SK-N-SH (cell line): ENCODE measurements around the gene TMEM123. TPM values are rescaled to one million over a fixed set of nuclear protein-coding genes. Genes with fewer than 3 reads are reported as not detected.

Experiments
- CTCF ChIA-PET: fragments of 300-600, 350-600 bp; formaldehyde crosslinking; extraction: SDS; loops from one replicate; lab custom pipeline; 2021; lab: Yijun Ruan, JAX
- POLR2A ChIA-PET: fragments of 350-600 bp; sonication (Branson Sonifier 250); formaldehyde crosslinking; extraction: SDS; loops from one replicate; lab custom pipeline; 2020; ENCODE audit warnings: antibody characterized with exemption, inconsistent platforms; lab: Yijun Ruan, JAX
- DNase-seq: peaks from one replicate; pipeline ENCODE4 v3.0.0; 2012
- H2AFZ ChIP-seq: fragments of 200-600 bp; sonication (generic); 2 replicates; pipeline ENCODE4 v1.8.1; 2016; ENCODE audit warnings: antibody characterized with exemption, mild to moderate bottlenecking, low read depth
- H3F3A ChIP-seq: fragments of 200-600 bp; sonication (generic); replicated peaks from 2 replicates; pipeline ENCODE3; 2016; ENCODE audit warnings: antibody characterized with exemption, mild to moderate bottlenecking; ENCODE audit not compliant: insufficient read depth
- H3K27ac ChIP-seq, 2 experiments: fragments of 200-500 bp in 1 of 2; fragments of 200-600 bp in 1 of 2; sonication (Bioruptor generic) in 1 of 2; sonication (generic), shearing (Covaris generic) in 1 of 2; 2 replicates each; pipeline versions ENCODE4 v1.5.1 to v1.6.1; 2014 to 2016; ENCODE audit warnings: low read depth in 2 of 2, inconsistent platforms in 1 of 2, low read length in 1 of 2, mild to moderate bottlenecking in 1 of 2, mixed read lengths in 1 of 2
- H3K27me3 ChIP-seq: fragments of 200-600 bp; sonication (generic), shearing (Covaris generic); 2 replicates; pipeline ENCODE4 v1.6.1; 2016; ENCODE audit warnings: mixed run types; ENCODE audit not compliant: insufficient read depth
- H3K36me3 ChIP-seq, 2 experiments: fragments of 200-500 bp in 1 of 2; fragments of 200-600 bp in 1 of 2; sonication (Bioruptor generic) in 1 of 2; sonication (generic) in 1 of 2; replicated peaks in 1 of 2; 2 replicates each; pipeline versions ENCODE3 to v1.5.1; 2014 to 2016; ENCODE audit warnings: low read length in 1 of 2, mild to moderate bottlenecking in 1 of 2; ENCODE audit not compliant: insufficient read depth in 2 of 2, control insufficient read depth in 1 of 2
- H3K4me1 ChIP-seq, 2 experiments: fragments of 200-500 bp in 1 of 2; fragments of 200-600 bp in 1 of 2; sonication (Bioruptor generic) in 1 of 2; sonication (generic), shearing (Covaris generic) in 1 of 2; 2 replicates each; pipeline versions ENCODE4 v1.5.1 to v1.6.1; 2014 to 2016; ENCODE audit warnings: low read depth in 1 of 2, low read length in 1 of 2, mixed run types in 1 of 2; ENCODE audit not compliant: insufficient read depth in 2 of 2, control insufficient read depth in 1 of 2
- H3K4me2 ChIP-seq: fragments of 200-600 bp; sonication (generic), shearing (Covaris generic); 2 replicates; pipeline ENCODE4 v1.6.1; 2017; ENCODE audit warnings: mixed run types
- H3K4me3 ChIP-seq, 2 experiments: fragments of 200-500 bp in 1 of 2; fragments of 200-600 bp in 1 of 2; sonication (Bioruptor generic) in 1 of 2; sonication (generic), shearing (Covaris generic) in 1 of 2; 2 replicates each; pipeline versions ENCODE4 v1.5.1 to v1.8.1; 2014 to 2016; ENCODE audit warnings: low read depth in 2 of 2, inconsistent platforms in 1 of 2, low read length in 1 of 2, mild to moderate bottlenecking in 1 of 2, mixed read lengths in 1 of 2, moderate library complexity in 1 of 2
- H3K79me2 ChIP-seq: fragments of 200-600 bp; sonication (generic); 2 replicates; pipeline ENCODE4 v1.8.1; 2017; ENCODE audit warnings: mild to moderate bottlenecking; ENCODE audit not compliant: insufficient read depth
- H3K9ac ChIP-seq: fragments of 200-600 bp; sonication (generic); 2 replicates; pipeline ENCODE4 v1.6.1; 2017; ENCODE audit warnings: mixed run types
- H3K9me2 ChIP-seq: fragments of 200-600 bp; sonication (generic); 2 replicates; pipeline ENCODE4 v1.6.1; 2017; ENCODE audit warnings: mixed run types
- H3K9me3 ChIP-seq: fragments of 200-600 bp; sonication (generic); 2 replicates; pipeline ENCODE4 v1.6.1; 2017; ENCODE audit warnings: mixed run types, mild to moderate bottlenecking, moderate library complexity
- H4K20me1 ChIP-seq: fragments of 200-600 bp; sonication (generic); 2 replicates; pipeline ENCODE4 v1.6.1; 2017; ENCODE audit warnings: mild to moderate bottlenecking, mixed run types; ENCODE audit not compliant: insufficient read depth
- CHD2 ChIP-seq: fragments of 150-350 bp; IDR thresholded peaks from 2 replicates; pipeline ENCODE4 v1.6.1; 2018; ENCODE audit warnings: low read length; ENCODE audit not compliant: partially characterized antibody
- ELF1 ChIP-seq: IDR thresholded peaks from 2 replicates; pipeline ENCODE4 v1.4.0; 2012
- EZH2phosphoT487 ChIP-seq: fragments of 200-600 bp; sonication (generic); IDR thresholded peaks from 2 replicates; pipeline ENCODE4 v1.6.1; 2017; ENCODE audit warnings: low read depth, mixed run types, mild to moderate bottlenecking, antibody characterized with exemption, moderate library complexity, borderline replicate concordance
- FOSL2 ChIP-seq: IDR thresholded peaks from 2 replicates; pipeline ENCODE4 v1.4.0; 2012; ENCODE audit warnings: low read depth, mild to moderate bottlenecking, moderate library complexity, borderline replicate concordance
- FOXM1 ChIP-seq: IDR thresholded peaks from 2 replicates; pipeline ENCODE4 v1.4.0; 2012; ENCODE audit warnings: low read depth, mild to moderate bottlenecking
- IRF3 ChIP-seq: fragments of 150-350 bp; IDR thresholded peaks from 2 replicates; pipeline ENCODE4 v1.6.1; 2016; ENCODE audit warnings: mild to moderate bottlenecking, low read depth, low read length
- MAX ChIP-seq: IDR thresholded peaks from 2 replicates; pipeline ENCODE4 v1.4.0; 2012; ENCODE audit warnings: low read depth
- MXI1 ChIP-seq: IDR thresholded peaks from 2 replicates; pipeline ENCODE4 v1.6.1; 2012; ENCODE audit warnings: mild to moderate bottlenecking, low read depth, low read length, improper control_type of control experiment
- NFIC ChIP-seq: IDR thresholded peaks from 2 replicates; pipeline ENCODE4 v1.4.0; 2012; ENCODE audit warnings: borderline replicate concordance
- NRF1 ChIP-seq: IDR thresholded peaks from 2 replicates; pipeline ENCODE4 v1.6.1; 2012; ENCODE audit warnings: low read depth, mild to moderate bottlenecking, low read length
- RXRA ChIP-seq: IDR thresholded peaks from 2 replicates; pipeline ENCODE4 v1.4.0; 2012; ENCODE audit warnings: low read depth, mild to moderate bottlenecking, borderline replicate concordance
- SIN3A ChIP-seq: IDR thresholded peaks from 2 replicates; pipeline ENCODE4 v1.6.1; 2012; ENCODE audit warnings: low read depth, mild to moderate bottlenecking, low read length, moderate library complexity, borderline replicate concordance
- SMC3 ChIP-seq: IDR thresholded peaks from 2 replicates; pipeline ENCODE4 v1.6.1; 2012; ENCODE audit warnings: low read depth, low read length, improper control_type of control experiment
- TAF1 ChIP-seq: IDR thresholded peaks from 2 replicates; pipeline ENCODE4 v1.6.1; 2012; ENCODE audit warnings: low read depth, mild to moderate bottlenecking, low read length, moderate library complexity, borderline replicate concordance
- TCF12 ChIP-seq: IDR thresholded peaks from 2 replicates; pipeline ENCODE4 v1.4.0; 2012
- TEAD4 ChIP-seq: IDR thresholded peaks from 2 replicates; pipeline ENCODE4 v1.4.0; 2012; ENCODE audit warnings: mild to moderate bottlenecking, borderline replicate concordance; ENCODE audit not compliant: insufficient read depth
- USF2 ChIP-seq: fragments of 150-350 bp; IDR thresholded peaks from 2 replicates; pipeline ENCODE4 v1.6.1; 2017; ENCODE audit warnings: antibody characterized with exemption, low read length, low read depth, borderline replicate concordance
- YY1 ChIP-seq: IDR thresholded peaks from 2 replicates; pipeline ENCODE4 v1.4.0; 2012; ENCODE audit warnings: low read depth, mild to moderate bottlenecking
- ZBTB33 ChIP-seq: IDR thresholded peaks from 2 replicates; pipeline ENCODE4 v1.4.0; 2012; ENCODE audit warnings: low read depth, borderline replicate concordance
- WGBS: methylation state at CpG from one replicate; pipeline ENCODE4 v1.1.6; 2017; ENCODE audit warnings: low lambda C conversion rate; 5-methylcytosine and 5-hydroxymethylcytosine counted together
- polyA plus RNA-seq, 3 experiments: library from polyadenylated mRNA; depleted of rRNA; stranded (reverse); fragments of >200 nt; gene quantifications; 2 replicates each; pipeline ENCODE4 v1.2.3, GENCODE V29; 2012

Gene TMEM123
- polyA plus RNA-seq, 1 of the 3 experiments (the other 2 are of a cell fraction): 86.1 TPM

GRCh38 chr11:102438311-102439062 is 14.1 kb downstream of the TMEM123 start (continued):
- no peak for TF ChIP-seq ZBTB33
- TF ChIP-seq CHD2: no peak
- TF ChIP-seq, all 33 proteins: peak for 0

GRCh38 chr11:102437727-102438126 is 14.8 kb downstream of the TMEM123 start:
- Histone ChIP-seq H3K36me3 (peaks cover 0 to 39% of the 10 kb centered on the region in 2 experiments), H3K27me3 (no peaks in the 10 kb centered on the region), H4K20me1 (no peaks in the 10 kb centered on the region), H3K9me3 (no peaks in the 10 kb centered on the region), H2AFZ (no peak overlapping the region), H3K4me3 (no peak overlapping the region), H3F3A (no peaks in the 10 kb centered on the region), H3K4me1 (no peaks in the 10 kb centered on the region; a peak in 1 of 4 replicates), H3K9ac (no peak overlapping the region), H3K27ac (no peak overlapping the region), H3K79me2 (peaks cover 78% of the 10 kb centered on the region), H3K9me2 (no peaks in the 10 kb centered on the region), H3K4me2 (no peak overlapping the region)
- 87% methylated on average over 2 of the region's 2 CpGs for WGBS
- CTCF ChIA-PET: no interaction called here
- POLR2A ChIA-PET: no interaction called here
- TF ChIP-seq TEAD4 (no peak), SIN3A (no peak), IRF3 (no peak), FOSL2 (no peak), EZH2phosphoT487 (no peak), FOXM1 (no peak), SMC3 (no peak), ZBTB33 (no peak), NRF1 (no peak), TCF12 (no peak), USF2 (no peak), MAX (no peak), NFIC (no peak), ELF1 (no peak), TAF1 (no peak), MXI1 (no peak), YY1 (no peak), RXRA (no peak)
- DNase-seq: no peak
